ENCODE measurements around the gene C10orf95.
A peak's percentile ranks its signal among the peaks of the same experiment; 100 is the strongest.

The C10orf95 gene

GRCh38 chr10:102426803-102427287, 24.5 kb downstream of the C10orf95 start:
- Histone ChIP-seq H3K27ac (ENCODE audit: extremely low read depth, low read depth, low read length) (no peak overlapping the region), H3K9me3 (ENCODE audit: control insufficient read depth, insufficient read depth, low read depth, low read length) (no peaks in the 10 kb centered on the region), H3K4me3 (ENCODE audit: low read depth, low read length) (no peak overlapping the region), H3K4me1 (ENCODE audit: control insufficient read depth, insufficient read depth, low read length) (peaks cover 10% of the 10 kb centered on the region), H3K36me3 (ENCODE audit: control insufficient read depth in 2 of 2, insufficient read depth in 1 of 2, low read length in 2 of 2) (peaks cover 0 to 36% of the 10 kb centered on the region in 2 experiments; a peak in 1 of 3 replicates)
- ChIA-PET POLR2A (interaction anchor here (1.1 kb wide), 1 partner anchor 9 kb away, joined by 3 read pairs; no protein-coding TSS in a partner anchor), CTCF (interaction anchor here (0.6 to 1.2 kb wide), 4 partner anchors 25 to 197 kb away, joined by 3 to 5 read pairs (median 4); no protein-coding TSS in a partner anchor)
- TF ChIP-seq ZNF398 (tag by site-specific recombination; IDR thresholded peaks at IDR 0.05) (peak; percentile 71), ZNF23 (tag by site-specific recombination; IDR thresholded peaks at IDR 0.05; ENCODE audit: borderline replicate concordance) (no peak), ZNF324 (tag by site-specific recombination; IDR thresholded peaks at IDR 0.05) (peak; percentile 22; the same call in 1 of the 2 replicates), ZFHX2 (tag by site-specific recombination; conservative IDR thresholded peaks at IDR 0.05) (peak; percentile 35; the same call in 1 of the 2 replicates), HOXC10 (CRISPR knock-in tag; IDR thresholded peaks at IDR 0.05) (no peak), PRDM10 (tag by site-specific recombination; IDR thresholded peaks at IDR 0.05) (peak; percentile 96), GLIS1 (tag by site-specific recombination; IDR thresholded peaks at IDR 0.05) (peak; percentile 23; the same call in 1 of the 2 replicates), ZBTB8A (tag by site-specific recombination; IDR thresholded peaks at IDR 0.05) (0 out of 2 replicates have a peak, but pooled peaks have one; percentile 16), IKZF3 (tag by site-specific recombination; IDR thresholded peaks at IDR 0.05) (no peak), TRIM28 (IDR thresholded peaks at IDR 0.05; ENCODE audit: borderline replicate concordance, low read length) (no peak), ZNF488 (tag by site-specific recombination; IDR thresholded peaks at IDR 0.05) (no peak), ZNF148 (tag by site-specific recombination; IDR thresholded peaks at IDR 0.05; ENCODE audit: borderline replicate concordance) (no peak), ZFP37 (tag by site-specific recombination; IDR thresholded peaks at IDR 0.05) (0 out of 2 replicates have a peak, but pooled peaks have one; percentile 52), ZNF843 (tag by site-specific recombination; IDR thresholded peaks at IDR 0.05) (0 out of 2 replicates have a peak, but pooled peaks have one; percentile 13), ZNF24 (tag by site-specific recombination; IDR thresholded peaks at IDR 0.05) (0 out of 2 replicates have a peak, but pooled peaks have one; percentile 50), BCL11A (tag by site-specific recombination; IDR thresholded peaks at IDR 0.05; ENCODE audit: low read depth) (0 out of 2 replicates have a peak, but pooled peaks have one; percentile 55), ZFP69B (tag by site-specific recombination; IDR thresholded peaks at IDR 0.05) (no peak; the same call in 1 of the 2 replicates), ZBTB11 (tag by site-specific recombination; conservative IDR thresholded peaks at IDR 0.05; ENCODE audit: low read depth) (no peak), ZNF266 (tag by site-specific recombination; IDR thresholded peaks at IDR 0.05; ENCODE audit: low read depth) (no peak), ZBTB21 (tag by site-specific recombination; IDR thresholded peaks at IDR 0.05) (0 out of 2 replicates have a peak, but pooled peaks have one; percentile 31), ZNF660 (tag by site-specific recombination; IDR thresholded peaks at IDR 0.05) (peak; percentile 84; the same call in 1 of the 2 replicates), ZNF114 (tag by site-specific recombination; IDR thresholded peaks at IDR 0.05) (no peak), ZNF704 (tag by site-specific recombination; IDR thresholded peaks at IDR 0.05) (no peak), SALL2 (tag by site-specific recombination; IDR thresholded peaks at IDR 0.05; ENCODE audit: borderline replicate concordance) (no peak)
